B cell (primary cell): ENCODE measurements around the gene CTNS. TPM values are rescaled to one million over a fixed set of nuclear protein-coding genes. Genes with fewer than 3 reads are reported as not detected.

Source experiments
- ATAC-seq: fragments of 200-7000 bp; cut with Tn5 transposase; one replicate; pipeline ENCODE4 v1.10.0; 2021; ENCODE audit warnings: low read depth, mild to moderate bottlenecking, moderate number of reproducible peaks, moderate library complexity
- CTCF ChIA-PET: fragments of 350-600 bp; sonication (Branson Sonifier 250); formaldehyde crosslinking; loops from one replicate; lab custom pipeline; 2021; ENCODE audit warnings: antibody characterized with exemption, inconsistent platforms; lab: Charles Lee
- POLR2A ChIA-PET: fragments of 350-600 bp; sonication (Branson Sonifier 250); formaldehyde crosslinking; loops from one replicate; lab custom pipeline; 2021; ENCODE audit warnings: antibody characterized with exemption; lab: Charles Lee
- DNase-seq: peaks from one replicate; pipeline ENCODE4 v3.0.0; 2013
- H2AFZ ChIP-seq: 2 replicates; pipeline ENCODE4 v1.6.1; 2012; ENCODE audit warnings: mild to moderate bottlenecking, low read depth, low read length; ENCODE audit not compliant: insufficient read depth, poor library complexity, severe bottlenecking
- H3K27ac ChIP-seq, 2 donors: 1 replicate in 1 of 2; 2 replicates in 1 of 2; pipeline ENCODE4 v1.5.1; 2012 to 2013; ENCODE audit warnings: low read length in 2 of 2, mild to moderate bottlenecking in 2 of 2, moderate library complexity in 1 of 2
- H3K27me3 ChIP-seq, 4 experiments: fragments of 200-600 bp in 1 of 4; sonication (generic) in 1 of 4; replicated peaks in 1 of 4; 1 replicate in 2 of 4; 2 replicates in 2 of 4; pipeline versions ENCODE4 v1.6.1 to v1.7.0; 2013 to 2016; ENCODE audit warnings: low read length in 3 of 4, mild to moderate bottlenecking in 2 of 4, mixed read lengths in 1 of 4, moderate library complexity in 1 of 4; ENCODE audit not compliant: insufficient read depth in 4 of 4, control insufficient read depth in 3 of 4; ENCODE audit errors: control extremely low read depth in 1 of 4
- H3K36me3 ChIP-seq, 2 experiments: replicated peaks in 1 of 2; 1 replicate in 1 of 2; 2 replicates in 1 of 2; pipeline versions ENCODE4 v1.6.1 to v1.7.1; 2013; ENCODE audit warnings: low read length in 1 of 2; ENCODE audit not compliant: insufficient read depth in 2 of 2, control insufficient read depth in 1 of 2; ENCODE audit errors: control extremely low read depth in 1 of 2, extremely low read depth in 1 of 2
- H3K4me1 ChIP-seq, 2 donors: fragments of 200-600 bp in 1 of 2; sonication (generic) in 1 of 2; 1 replicate in 1 of 2; 2 replicates in 1 of 2; pipeline versions ENCODE4 v1.5.1 to v1.6.1; 2013 to 2017; ENCODE audit warnings: low read length in 2 of 2; ENCODE audit not compliant: control insufficient read depth in 2 of 2, insufficient read depth in 2 of 2
- H3K4me2 ChIP-seq: replicated peaks from 2 replicates; pipeline ENCODE3; 2012; ENCODE audit warnings: mild to moderate bottlenecking, low read depth, low read length; ENCODE audit not compliant: poor library complexity, severe bottlenecking
- H3K4me3 ChIP-seq, 5 experiments: fragments of 200-600 bp in 1 of 5; sonication (generic) in 1 of 5; 1 replicate in 3 of 5; 2 replicates in 2 of 5; pipeline versions ENCODE4 v1.5.1 to v1.7.0; 2011 to 2016; ENCODE audit warnings: low read length in 4 of 5, mild to moderate bottlenecking in 4 of 5, low read depth in 2 of 5, control low read depth in 1 of 5, moderate library complexity in 1 of 5; ENCODE audit not compliant: insufficient read depth in 1 of 5; ENCODE audit errors: control extremely low read depth in 1 of 5, extremely low read depth in 1 of 5
- H3K79me2 ChIP-seq: fragments of 200-600 bp; sonication (generic); one replicate; pipeline ENCODE4 v1.6.0; 2016; ENCODE audit warnings: low read length; ENCODE audit not compliant: control insufficient read depth, insufficient read depth
- H3K9ac ChIP-seq: fragments of 200-600 bp; sonication (generic); 2 replicates; pipeline ENCODE4 v1.6.1; 2017; ENCODE audit warnings: mild to moderate bottlenecking, low read length, moderate library complexity
- H3K9me3 ChIP-seq, 3 donors: one replicate each; pipeline versions ENCODE4 v1.6.1 to v1.7.1; 2013; ENCODE audit warnings: low read length in 2 of 3; ENCODE audit not compliant: control insufficient read depth in 2 of 3, insufficient read depth in 1 of 3; ENCODE audit errors: control extremely low read depth in 1 of 3
- H4K20me1 ChIP-seq: 2 replicates; pipeline ENCODE4 v1.6.0; 2012; ENCODE audit warnings: mild to moderate bottlenecking, low read length; ENCODE audit not compliant: insufficient read depth, control insufficient read depth, poor library complexity, severe bottlenecking
- H3K27ac Mint-ChIP-seq: one replicate; pipeline ENCODE4 v1.8.0; 2021; ENCODE audit warnings: mixed read lengths
- H3K27me3 Mint-ChIP-seq: one replicate; pipeline ENCODE4 v1.8.0; 2021; ENCODE audit warnings: mixed read lengths
- H3K4me1 Mint-ChIP-seq: one replicate; pipeline ENCODE4 v1.8.0; 2021; ENCODE audit warnings: mixed read lengths
- H3K4me3 Mint-ChIP-seq: one replicate; pipeline ENCODE4 v1.8.0; 2021; ENCODE audit warnings: mixed read lengths
- H3K9me3 Mint-ChIP-seq: one replicate; pipeline ENCODE4 v1.8.0; 2022; ENCODE audit warnings: mixed read lengths; ENCODE audit not compliant: insufficient read depth
- CTCF ChIP-seq: fragments of 200-600 bp; IDR thresholded peaks from one replicate; pipeline ENCODE4 v1.8.0; 2022; ENCODE audit warnings: antibody characterized with exemption, mild to moderate bottlenecking
- EZH2 ChIP-seq: IDR thresholded peaks from 2 replicates; pipeline ENCODE4 v1.6.1; 2012; ENCODE audit warnings: borderline replicate concordance, low read depth, mild to moderate bottlenecking, moderate library complexity, low read length; ENCODE audit not compliant: insufficient read depth, poor library complexity, severe bottlenecking
- WGBS: methylation state at CpG from one replicate; pipeline ENCODE4 v1.1.5; 2013; ENCODE audit warnings: missing lambda C conversion rate; ENCODE audit not compliant: insufficient coverage; 5-methylcytosine and 5-hydroxymethylcytosine counted together
- intact Hi-C: fragments of 100-400 bp; cut with micrococcal nuclease; formaldehyde crosslinking; loops from one replicate; pipeline ENCODE4 v1.10.0; 2022
- polyA plus RNA-seq: library from polyadenylated mRNA; depleted of rRNA; stranded (reverse); fragments of >200 nt; gene quantifications from 2 replicates; pipeline ENCODE4 v1.2.3, GENCODE V29; 2012
- total RNA-seq, 2 donors: library from RNA; stranded (reverse); fragments of 120-200 nt in 1 of 2; gene quantifications; 1 replicate in 1 of 2; 2 replicates in 1 of 2; pipeline versions ENCODE4 v1.2.3 to v1.2.4, GENCODE V29; 2013 to 2022

Gene CTNS
- total and polyA plus RNA-seq, 2 donors (not counting 1 experiment from before 2014, with no cell fraction given) = 11.6 to 24.7 TPM

GRCh38 chr17:3708366-3708765 lies 71.8 kb downstream of the CTNS start:
- H3K27me3 ChIP-seq = no peaks in the 10 kb centered on the region
- ChIA-PET CTCF (interaction anchor here (0.6 to 2.3 kb wide), 6 partner anchors 8 to 30 kb away, joined by 3 to 10 read pairs (median 4); partner anchors contain the start of genes HASPIN and P2RX5), POLR2A (interaction anchor here (0.7 to 4.5 kb wide), 4 partner anchors 13 to 31 kb away, joined by 3 to 63 read pairs (median 5); partner anchors contain the start of gene P2RX5)
- no peak overlapping the region for H3K4me3 ChIP-seq
- no peaks in the 10 kb centered on the region for H4K20me1 ChIP-seq
- no peak for ATAC-seq
- Mint-ChIP-seq H3K27ac (peak overlapping the region; percentile 22), H3K9me3 (no peaks in the 10 kb centered on the region), H3K27me3 (no peaks in the 10 kb centered on the region), H3K4me3 (no peak overlapping the region), H3K4me1 (peaks cover 60% of the 10 kb centered on the region)
- H3K4me2 ChIP-seq = peak overlapping the region; percentile 45
- H2AFZ ChIP-seq = no peak overlapping the region
- TF ChIP-seq CTCF = no peak
- no peak for TF ChIP-seq EZH2
- no peaks in the 10 kb centered on the region for H3K9me3 ChIP-seq
- no peaks in the 10 kb centered on the region for H3K79me2 ChIP-seq
- H3K27ac ChIP-seq = no peak overlapping the region
- H3K36me3 ChIP-seq = no peaks in the 10 kb centered on the region
- H3K4me1 ChIP-seq = peaks cover 38 to 61% of the 10 kb centered on the region in 2 donors
- intact Hi-C loops = no loop called here
- H3K9ac ChIP-seq = no peak overlapping the region
- 81% methylated on average over 3 of the region's 3 CpGs for WGBS
- DNase-seq = no peak

GRCh38 chr17:3710951-3711383 lies 74.4 kb downstream of the CTNS start:
- no peaks in the 10 kb centered on the region for H3K27me3 Mint-ChIP-seq
- Histone ChIP-seq H3K4me1 (peaks cover 38 to 54% of the 10 kb centered on the region in 2 donors), H4K20me1 (no peaks in the 10 kb centered on the region), H3K4me2 (peak overlapping the region; percentile 70), H3K79me2 (peaks cover 9% of the 10 kb centered on the region), H3K27me3 (no peaks in the 10 kb centered on the region), H2AFZ (no peak overlapping the region), H3K9ac (peak overlapping the region; percentile 28), H3K27ac (peak overlapping the region; percentile 60 to 82), H3K4me3 (peak overlapping the region in 4 of 5 experiments; percentile 11 to 54 (median 35)), H3K36me3 (peaks cover 5 to 17% of the 10 kb centered on the region in 2 experiments), H3K9me3 (no peaks in the 10 kb centered on the region)
- peak overlapping the region; percentile 85 for H3K4me3 Mint-ChIP-seq
- peak; percentile 95 for DNase-seq
- POLR2A ChIA-PET = interaction anchor here (0.6 to 4.5 kb wide), 13 partner anchors 9 to 432 kb away, joined by 3 to 63 read pairs (median 5); partner anchors contain the start of genes HASPIN and P2RX5
- no peaks in the 10 kb centered on the region for H3K9me3 Mint-ChIP-seq
- no peak for TF ChIP-seq EZH2
- TF ChIP-seq CTCF = no peak
- peaks cover 57% of the 10 kb centered on the region for H3K4me1 Mint-ChIP-seq
- CTCF ChIA-PET = interaction anchor here (0.6 to 3.4 kb wide), 20 partner anchors 9 to 293 kb away, joined by 3 to 36 read pairs (median 4); partner anchors contain the start of genes CTNS, HASPIN, P2RX5 and SHPK
- intact Hi-C loops = loop anchor here (1.0 to 2.0 kb wide), 4 partner anchors 11 to 28 kb away; partner anchors contain the start of gene HASPIN
- WGBS = 9% methylated on average over 2 of the region's 5 CpGs
- peak overlapping the region; percentile 96 for H3K27ac Mint-ChIP-seq
- ATAC-seq = peak; percentile 92
